Neural progenitor cell (in vitro differentiated cells): ENCODE results near the gene DCLK2. TPM values are rescaled to one million over a fixed set of nuclear protein-coding genes. Genes with fewer than 3 reads are reported as not detected.

ENCODE experiments used
- DNase-seq: peaks from one replicate; pipeline ENCODE4 v3.0.0-alpha.2; 2016; ENCODE audit warnings: low spot score
- H2AFZ ChIP-seq: fragments of 200-600 bp; sonication (generic); replicated peaks from 2 replicates; pipeline ENCODE4 v1.6.1; 2016; ENCODE audit warnings: antibody characterized with exemption
- H3F3A ChIP-seq: fragments of 200-600 bp; sonication (generic); 2 replicates; pipeline ENCODE4 v1.6.1; 2016; ENCODE audit warnings: antibody characterized with exemption, low read depth
- H3K27ac ChIP-seq: fragments of 200-600 bp; sonication (generic); 2 replicates; pipeline ENCODE4 v1.5.1; 2016; ENCODE audit warnings: mild to moderate bottlenecking
- H3K27me3 ChIP-seq: fragments of 200-600 bp; sonication (generic); 2 replicates; pipeline ENCODE4 v1.6.1; 2016; ENCODE audit warnings: mild to moderate bottlenecking, moderate library complexity
- H3K36me3 ChIP-seq: fragments of 200-600 bp; sonication (generic); 2 replicates; pipeline ENCODE4 v1.5.1; 2016
- H3K4me1 ChIP-seq: fragments of 200-600 bp; sonication (generic); 2 replicates; pipeline ENCODE4 v1.6.1; 2016; ENCODE audit warnings: mixed run types
- H3K4me2 ChIP-seq: fragments of 200-600 bp; sonication (generic); 2 replicates; pipeline ENCODE4 v1.6.1; 2016
- H3K4me3 ChIP-seq: fragments of 200-600 bp; sonication (generic); 2 replicates; pipeline ENCODE4 v1.5.1; 2016
- H3K79me2 ChIP-seq: fragments of 200-600 bp; sonication (generic); 2 replicates; pipeline ENCODE4 v1.6.1; 2016; ENCODE audit warnings: low read depth
- H3K9ac ChIP-seq: fragments of 200-600 bp; sonication (generic); 2 replicates; pipeline ENCODE4 v1.6.1; 2016
- H3K9me3 ChIP-seq: fragments of 200-600 bp; sonication (generic); 2 replicates; pipeline ENCODE4 v1.5.1; 2016; ENCODE audit warnings: low read depth
- H4K20me1 ChIP-seq: fragments of 200-600 bp; sonication (generic); 2 replicates; pipeline ENCODE4 v1.6.1; 2016; ENCODE audit warnings: low read depth
- H3K27ac Mint-ChIP-seq: 3 replicates; pipeline ENCODE4 v1.8.0; 2021; ENCODE audit warnings: mixed read lengths
- H3K27me3 Mint-ChIP-seq: 2 replicates; pipeline ENCODE4 v1.8.0; 2022; ENCODE audit warnings: low read depth, mild to moderate bottlenecking, inconsistent platforms, moderate library complexity, mixed read lengths; ENCODE audit not compliant: insufficient read depth
- H3K36me3 Mint-ChIP-seq: 3 replicates; pipeline ENCODE4 v1.8.0; 2021; ENCODE audit warnings: mixed read lengths
- H3K4me1 Mint-ChIP-seq: 3 replicates; pipeline ENCODE4 v1.8.0; 2021; ENCODE audit warnings: mixed read lengths
- H3K4me3 Mint-ChIP-seq: 3 replicates; pipeline ENCODE4 v1.8.0; 2021; ENCODE audit warnings: mild to moderate bottlenecking, moderate library complexity, mixed read lengths
- H3K9me3 Mint-ChIP-seq: 3 replicates; pipeline ENCODE4 v1.8.0; 2020; ENCODE audit warnings: mixed read lengths
- EZH2 ChIP-seq: fragments of 200-600 bp; sonication (generic); IDR thresholded peaks from 2 replicates; pipeline ENCODE4 v1.6.1; 2017; ENCODE audit warnings: antibody characterized with exemption, mild to moderate bottlenecking, moderate library complexity
- EZH2phosphoT487 ChIP-seq: fragments of 200-600 bp; sonication (generic); IDR thresholded peaks from 2 replicates; pipeline ENCODE4 v1.6.1; 2017; ENCODE audit warnings: antibody characterized with exemption
- total RNA-seq: library from RNA; depleted of rRNA; stranded (reverse); fragments of >200 nt; gene quantifications from 2 replicates; pipeline ENCODE4 v1.2.3, GENCODE V29; 2015; ENCODE audit warnings: low replicate concordance
- TF ChIP-seq, protein P1 (sequence below): fragments of 200-600 bp; sonication (generic); IDR thresholded peaks from 2 replicates; pipeline ENCODE4 v1.5.1; 2017; ENCODE audit warnings: antibody characterized with exemption, mild to moderate bottlenecking

The DCLK2 gene
- total RNA-seq, 1 donor from 2014 or later, result 11.7 TPM

DNA sequence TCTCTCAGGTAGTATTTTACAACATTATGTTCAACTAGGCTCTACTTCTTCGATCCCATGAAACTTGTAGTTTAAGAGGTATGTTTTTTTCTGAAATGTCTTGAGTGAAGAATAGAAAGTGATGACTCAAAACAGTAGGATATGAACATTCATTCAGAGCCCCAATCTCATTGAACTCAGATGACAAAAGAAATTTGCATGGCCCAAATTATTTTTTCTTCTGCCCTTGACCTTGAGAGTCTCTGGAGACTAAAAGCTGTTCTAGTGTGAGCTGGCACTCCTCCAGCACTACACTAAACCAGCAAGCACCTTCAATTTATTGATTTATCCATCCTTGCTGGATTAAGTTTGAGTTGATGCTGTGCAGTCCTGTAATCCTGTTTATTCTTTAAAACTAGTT lies 4.0 kb downstream of the DCLK2 start:
- Histone ChIP-seq H3K36me3 (no peaks in the 10 kb centered on the region), H3K4me1 (no peaks in the 10 kb centered on the region), H4K20me1 (peaks cover 16% of the 10 kb centered on the region), H3K27ac (no peak overlapping the region), H3F3A (peaks cover 5% of the 10 kb centered on the region), H3K9me3 (no peaks in the 10 kb centered on the region), H3K4me3 (no peak overlapping the region), H3K27me3 (peaks cover 58% of the 10 kb centered on the region), H3K4me2 (no peak overlapping the region), H3K79me2 (no peaks in the 10 kb centered on the region), H3K9ac (no peak overlapping the region), H2AFZ (no peak overlapping the region)
- TF ChIP-seq EZH2, result no peak
- TF ChIP-seq, protein P1, sequence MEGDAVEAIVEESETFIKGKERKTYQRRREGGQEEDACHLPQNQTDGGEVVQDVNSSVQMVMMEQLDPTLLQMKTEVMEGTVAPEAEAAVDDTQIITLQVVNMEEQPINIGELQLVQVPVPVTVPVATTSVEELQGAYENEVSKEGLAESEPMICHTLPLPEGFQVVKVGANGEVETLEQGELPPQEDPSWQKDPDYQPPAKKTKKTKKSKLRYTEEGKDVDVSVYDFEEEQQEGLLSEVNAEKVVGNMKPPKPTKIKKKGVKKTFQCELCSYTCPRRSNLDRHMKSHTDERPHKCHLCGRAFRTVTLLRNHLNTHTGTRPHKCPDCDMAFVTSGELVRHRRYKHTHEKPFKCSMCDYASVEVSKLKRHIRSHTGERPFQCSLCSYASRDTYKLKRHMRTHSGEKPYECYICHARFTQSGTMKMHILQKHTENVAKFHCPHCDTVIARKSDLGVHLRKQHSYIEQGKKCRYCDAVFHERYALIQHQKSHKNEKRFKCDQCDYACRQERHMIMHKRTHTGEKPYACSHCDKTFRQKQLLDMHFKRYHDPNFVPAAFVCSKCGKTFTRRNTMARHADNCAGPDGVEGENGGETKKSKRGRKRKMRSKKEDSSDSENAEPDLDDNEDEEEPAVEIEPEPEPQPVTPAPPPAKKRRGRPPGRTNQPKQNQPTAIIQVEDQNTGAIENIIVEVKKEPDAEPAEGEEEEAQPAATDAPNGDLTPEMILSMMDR, result no peak
- TF ChIP-seq EZH2phosphoT487, result no peak
- Mint-ChIP-seq H3K4me3 (no peak overlapping the region), H3K4me1 (peaks cover 23% of the 10 kb centered on the region), H3K27ac (no peak overlapping the region), H3K9me3 (peaks cover 19% of the 10 kb centered on the region), H3K27me3 (peaks cover 2% of the 10 kb centered on the region), H3K36me3 (peaks cover 30% of the 10 kb centered on the region)
- no peak for DNase-seq

DNA sequence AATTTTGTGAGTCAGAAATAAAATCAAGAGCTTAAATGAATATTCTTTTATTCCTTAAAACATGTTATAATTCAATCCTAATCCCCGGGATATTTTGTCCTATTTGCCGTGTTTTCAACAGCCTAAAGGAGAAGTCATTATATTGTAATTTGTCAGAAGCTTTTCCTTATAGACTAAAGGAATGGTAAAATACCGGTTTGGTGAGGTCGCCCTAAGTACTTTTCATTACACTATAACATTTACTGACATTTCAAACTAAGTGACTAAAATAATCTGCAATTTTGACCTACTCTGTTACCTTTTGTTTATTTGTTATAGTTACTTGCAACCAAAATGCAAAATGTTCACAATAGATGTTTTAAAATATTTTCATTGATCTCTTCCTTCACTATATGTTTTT lies 8.8 kb downstream of the DCLK2 start:
- Histone ChIP-seq H2AFZ (no peak overlapping the region), H3K4me1 (no peaks in the 10 kb centered on the region), H3F3A (no peaks in the 10 kb centered on the region), H4K20me1 (no peaks in the 10 kb centered on the region), H3K79me2 (no peaks in the 10 kb centered on the region), H3K4me2 (no peak overlapping the region), H3K27me3 (peaks cover 13% of the 10 kb centered on the region), H3K9me3 (no peaks in the 10 kb centered on the region), H3K27ac (no peak overlapping the region), H3K9ac (no peak overlapping the region), H3K4me3 (no peak overlapping the region), H3K36me3 (no peaks in the 10 kb centered on the region)
- no peak for TF ChIP-seq EZH2phosphoT487
- TF ChIP-seq, protein P1, result no peak
- no peak for TF ChIP-seq EZH2
- no peaks in the 10 kb centered on the region for H3K27me3 Mint-ChIP-seq
- H3K4me3 Mint-ChIP-seq, result no peak overlapping the region
- H3K36me3 Mint-ChIP-seq, result peaks cover 43% of the 10 kb centered on the region
- H3K9me3 Mint-ChIP-seq, result peaks cover 30% of the 10 kb centered on the region
- H3K27ac Mint-ChIP-seq, result no peak overlapping the region
- peaks cover 7% of the 10 kb centered on the region for H3K4me1 Mint-ChIP-seq
- DNase-seq, result no peak

DNA sequence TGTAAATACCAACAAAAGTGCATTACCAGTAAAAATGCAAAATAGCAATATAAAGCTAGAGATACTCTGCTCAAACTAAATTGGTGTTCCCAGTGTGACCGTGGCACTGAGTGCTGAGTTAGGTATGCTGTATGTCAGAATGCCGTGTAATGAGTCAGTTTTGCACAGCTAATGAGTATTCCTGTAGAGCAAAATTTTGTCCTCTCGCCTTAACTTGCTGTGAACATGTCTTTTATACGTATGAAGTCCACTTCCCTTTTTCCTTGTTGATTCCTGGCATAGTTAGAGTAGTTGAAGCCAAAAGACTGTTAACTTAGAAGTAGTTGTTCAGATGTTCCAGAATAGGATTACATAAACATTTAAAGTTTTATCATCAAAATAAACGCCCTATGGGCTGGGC lies 11.5 kb downstream of the DCLK2 start:
- H3K36me3 Mint-ChIP-seq, result peaks cover 38% of the 10 kb centered on the region
- no peak overlapping the region for H3K4me3 Mint-ChIP-seq
- no peak overlapping the region for H3K4me2 ChIP-seq
- H3K9me3 ChIP-seq, result no peaks in the 10 kb centered on the region
- H3K27me3 Mint-ChIP-seq, result no peaks in the 10 kb centered on the region
- H2AFZ ChIP-seq, result no peak overlapping the region
- no peaks in the 10 kb centered on the region for H3K4me1 Mint-ChIP-seq
- no peaks in the 10 kb centered on the region for H3K79me2 ChIP-seq
- TF ChIP-seq EZH2phosphoT487 (no peak), EZH2 (no peak)
- TF ChIP-seq, protein P1, result no peak
- no peak overlapping the region for H3K27ac Mint-ChIP-seq
- no peaks in the 10 kb centered on the region for H3K27me3 ChIP-seq
- H4K20me1 ChIP-seq, result no peaks in the 10 kb centered on the region
- peaks cover 23% of the 10 kb centered on the region for H3K9me3 Mint-ChIP-seq
- H3K9ac ChIP-seq, result no peak overlapping the region
- no peak overlapping the region for H3K27ac ChIP-seq
- no peaks in the 10 kb centered on the region for H3K4me1 ChIP-seq
- no peak for DNase-seq
- no peaks in the 10 kb centered on the region for H3F3A ChIP-seq
- H3K4me3 ChIP-seq, result no peak overlapping the region
- no peaks in the 10 kb centered on the region for H3K36me3 ChIP-seq
